HepG2 (cell line): ENCODE data around the gene DUSP7.

Source experiments
- EZH2 ChIP-seq: conservative IDR thresholded peaks from 2 replicates; pipeline ENCODE4 v1.6.1; 2012; ENCODE audit warnings: mild to moderate bottlenecking, low read depth, low read length, moderate library complexity
- FOXK2 ChIP-seq: fragments of 450-650 bp; IDR thresholded peaks from 2 replicates; pipeline ENCODE4 v1.6.1; 2016
- GABPA ChIP-seq, 2 experiments: IDR thresholded peaks; 2 replicates each; pipeline ENCODE4 v1.6.1; 2011 to 2016; ENCODE audit warnings: low read depth in 2 of 2, low read length in 1 of 2, missing biosample characterization in 1 of 2, missing genetic modification characterization in 1 of 2
- NFIC ChIP-seq: IDR thresholded peaks from 2 replicates; pipeline ENCODE4 v1.6.1; 2012; ENCODE audit warnings: mild to moderate bottlenecking, low read length, inconsistent platforms
- ZNF3 ChIP-seq: IDR thresholded peaks from 2 replicates; pipeline ENCODE4 v1.7.0; 2017; ENCODE audit warnings: inconsistent platforms
- TF ChIP-seq, protein P1 (sequence below): sonication (generic); formaldehyde crosslinking; IDR thresholded peaks from 2 replicates; pipeline ENCODE4 v1.4.0; 2020; ENCODE audit warnings: mild to moderate bottlenecking, missing genetic modification reagents

DNA sequence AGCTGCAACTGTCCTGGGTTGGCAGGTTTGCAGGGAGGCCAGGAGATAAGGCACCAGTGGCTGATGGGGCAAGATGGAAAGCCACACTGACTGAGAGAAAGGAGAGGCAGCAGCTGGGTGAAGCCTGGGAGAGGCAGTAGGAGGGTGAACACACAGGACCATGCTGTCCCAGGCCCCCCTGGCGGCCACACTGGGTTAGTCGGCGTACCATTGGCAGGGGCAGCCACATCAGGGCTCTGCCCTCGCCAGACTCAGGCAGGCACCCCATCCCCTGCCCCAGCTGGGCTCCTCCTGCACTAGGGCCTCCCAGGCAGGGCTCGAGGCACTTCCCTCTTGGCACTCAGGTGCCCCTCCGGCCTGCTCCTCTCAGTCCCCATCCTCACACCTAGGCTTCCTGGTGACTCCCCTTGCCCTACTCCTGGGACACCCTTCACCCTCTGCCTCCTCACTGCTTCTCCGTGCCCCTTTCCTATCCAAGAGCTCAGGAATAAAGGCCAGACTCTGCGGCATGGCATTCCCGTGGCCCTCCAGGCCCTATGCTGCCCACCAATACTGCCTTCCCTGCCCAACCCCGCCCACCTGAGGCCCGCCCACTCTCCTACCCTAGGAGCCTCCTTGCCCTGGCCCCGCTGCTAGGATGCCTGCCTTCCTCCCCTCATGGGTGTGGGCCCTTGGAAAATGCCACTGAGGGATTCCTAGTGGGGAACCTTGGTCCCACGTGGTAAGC, 28.7 kb upstream of the DUSP7 start:
- TF ChIP-seq GABPA (IDR thresholded peaks at IDR 0.05; ENCODE audit: low read depth, low read length) (no peak), GABPA (CRISPR knock-in tag; IDR thresholded peaks at IDR 0.05; ENCODE audit: low read depth) (no peak), NFIC (no peak), FOXK2 (no peak), EZH2 (no peak), ZNF3 (CRISPR knock-in tag) (no peak)
- TF ChIP-seq, protein P1, sequence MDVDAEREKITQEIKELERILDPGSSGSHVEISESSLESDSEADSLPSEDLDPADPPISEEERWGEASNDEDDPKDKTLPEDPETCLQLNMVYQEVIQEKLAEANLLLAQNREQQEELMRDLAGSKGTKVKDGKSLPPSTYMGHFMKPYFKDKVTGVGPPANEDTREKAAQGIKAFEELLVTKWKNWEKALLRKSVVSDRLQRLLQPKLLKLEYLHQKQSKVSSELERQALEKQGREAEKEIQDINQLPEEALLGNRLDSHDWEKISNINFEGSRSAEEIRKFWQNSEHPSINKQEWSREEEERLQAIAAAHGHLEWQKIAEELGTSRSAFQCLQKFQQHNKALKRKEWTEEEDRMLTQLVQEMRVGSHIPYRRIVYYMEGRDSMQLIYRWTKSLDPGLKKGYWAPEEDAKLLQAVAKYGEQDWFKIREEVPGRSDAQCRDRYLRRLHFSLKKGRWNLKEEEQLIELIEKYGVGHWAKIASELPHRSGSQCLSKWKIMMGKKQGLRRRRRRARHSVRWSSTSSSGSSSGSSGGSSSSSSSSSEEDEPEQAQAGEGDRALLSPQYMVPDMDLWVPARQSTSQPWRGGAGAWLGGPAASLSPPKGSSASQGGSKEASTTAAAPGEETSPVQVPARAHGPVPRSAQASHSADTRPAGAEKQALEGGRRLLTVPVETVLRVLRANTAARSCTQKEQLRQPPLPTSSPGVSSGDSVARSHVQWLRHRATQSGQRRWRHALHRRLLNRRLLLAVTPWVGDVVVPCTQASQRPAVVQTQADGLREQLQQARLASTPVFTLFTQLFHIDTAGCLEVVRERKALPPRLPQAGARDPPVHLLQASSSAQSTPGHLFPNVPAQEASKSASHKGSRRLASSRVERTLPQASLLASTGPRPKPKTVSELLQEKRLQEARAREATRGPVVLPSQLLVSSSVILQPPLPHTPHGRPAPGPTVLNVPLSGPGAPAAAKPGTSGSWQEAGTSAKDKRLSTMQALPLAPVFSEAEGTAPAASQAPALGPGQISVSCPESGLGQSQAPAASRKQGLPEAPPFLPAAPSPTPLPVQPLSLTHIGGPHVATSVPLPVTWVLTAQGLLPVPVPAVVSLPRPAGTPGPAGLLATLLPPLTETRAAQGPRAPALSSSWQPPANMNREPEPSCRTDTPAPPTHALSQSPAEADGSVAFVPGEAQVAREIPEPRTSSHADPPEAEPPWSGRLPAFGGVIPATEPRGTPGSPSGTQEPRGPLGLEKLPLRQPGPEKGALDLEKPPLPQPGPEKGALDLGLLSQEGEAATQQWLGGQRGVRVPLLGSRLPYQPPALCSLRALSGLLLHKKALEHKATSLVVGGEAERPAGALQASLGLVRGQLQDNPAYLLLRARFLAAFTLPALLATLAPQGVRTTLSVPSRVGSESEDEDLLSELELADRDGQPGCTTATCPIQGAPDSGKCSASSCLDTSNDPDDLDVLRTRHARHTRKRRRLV (CRISPR knock-in tag): no peak
